Fibroblast of skin of left quadriceps (primary cell): ENCODE results near the gene PRKAR2B.
A peak's percentile ranks its signal among the peaks of the same experiment; 100 is the strongest.

Experiments
- DNase-seq, 2 experiments: peaks; one replicate each; pipeline ENCODE4 v3.0.0-alpha.2; 2013; ENCODE audit warnings: low read depth in 2 of 2

The PRKAR2B gene

GRCh38 chr7:107158028-107158427 lies 113.5 kb downstream of the PRKAR2B start:
- DNase-seq = no peak

GRCh38 chr7:107160389-107160788 lies 115.9 kb downstream of the PRKAR2B start:
- no peak for DNase-seq

- no peak for DNase-seq
Observed at GRCh38 chr7:107161415-107161814, 116.9 kb downstream of the PRKAR2B start.

DNA sequence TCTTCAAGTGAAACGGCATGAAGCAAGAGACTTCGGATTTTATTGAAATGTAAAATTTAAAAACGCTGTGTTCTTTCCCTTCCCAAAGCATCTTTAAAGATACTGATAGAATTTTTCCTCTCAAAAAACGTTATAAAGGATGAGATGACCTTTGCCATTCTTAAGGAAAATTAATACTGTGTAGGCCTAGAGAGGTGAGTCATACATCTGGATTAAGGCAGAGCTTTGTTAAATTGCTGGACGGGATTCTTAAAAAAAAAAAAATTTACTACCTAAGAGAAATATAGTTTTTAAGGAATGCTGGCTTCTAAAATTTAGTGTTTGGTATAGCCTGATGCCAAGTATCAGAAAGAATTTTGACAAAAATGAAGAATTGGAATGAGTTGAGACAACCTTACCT lies 118.0 kb downstream of the PRKAR2B start:
- no peak for DNase-seq

- DNase-seq = no peak
Observed at GRCh38 chr7:107164092-107164491, 119.6 kb downstream of the PRKAR2B start.

DNA sequence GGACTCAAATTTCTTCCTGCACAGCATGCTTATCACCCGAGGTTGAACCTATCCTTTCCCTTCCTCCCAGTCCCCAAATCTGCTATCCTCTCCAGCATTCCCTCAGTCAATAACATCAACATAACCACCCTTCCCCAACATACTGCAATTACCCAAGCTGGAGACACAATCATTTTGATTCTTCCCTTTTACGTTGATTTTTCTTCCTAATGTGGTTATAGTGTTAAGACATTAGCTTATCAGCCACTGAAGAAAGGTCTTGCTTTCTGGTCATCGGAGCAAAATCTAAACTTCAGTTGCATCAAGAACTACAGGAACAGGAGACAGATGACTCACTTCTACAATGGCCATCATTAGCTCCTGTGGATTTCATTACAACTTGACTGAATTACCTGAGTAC lies 120.8 kb downstream of the PRKAR2B start:
- no peak for DNase-seq

DNA sequence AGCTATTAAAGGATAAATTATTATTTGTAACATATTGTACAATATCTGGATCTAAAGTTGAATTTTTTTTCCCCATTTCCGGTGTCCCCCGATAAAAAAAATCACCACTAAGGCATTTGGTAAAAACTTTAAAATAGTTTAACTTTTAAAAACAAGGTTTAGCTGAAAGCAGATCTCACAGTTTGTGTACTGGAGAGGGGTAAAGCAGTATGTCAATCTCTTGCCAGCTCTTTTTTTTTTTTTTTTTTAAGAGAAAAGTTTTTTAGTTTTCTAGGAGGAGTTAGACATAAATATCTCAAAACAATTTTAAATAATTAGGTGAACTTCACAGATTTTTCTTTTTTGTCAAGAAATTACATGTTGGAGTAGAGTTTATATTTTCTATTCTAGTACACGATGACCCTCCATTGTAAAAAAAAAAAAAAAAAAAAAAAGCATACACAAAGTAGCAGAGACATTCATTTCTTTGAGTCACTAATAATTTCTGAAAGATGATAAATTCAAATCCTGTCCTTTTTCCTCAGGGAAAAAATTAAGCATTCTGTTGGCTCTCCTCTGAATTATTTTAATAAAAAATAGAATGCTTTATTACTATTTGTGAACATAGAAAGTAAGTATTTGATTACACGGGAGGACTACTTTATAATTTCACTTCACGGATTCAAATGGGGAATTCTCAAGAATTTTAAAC lies 122.4 kb downstream of the PRKAR2B start:
- DNase-seq = no peak

GRCh38 chr7:107167483-107168232 lies 123.2 kb downstream of the PRKAR2B start:
- DNase-seq = peak; percentile 75 to 77

- DNase-seq = peak; percentile 100
Observed at GRCh38 chr7:107168233-107169119, 124.0 kb downstream of the PRKAR2B start, which contains the start of gene HBP1. TSS of gene HBP1 (plus strand) at chr7:107169003. CDS start at chr7:107179894, 10,891 bp downstream.

DNA sequence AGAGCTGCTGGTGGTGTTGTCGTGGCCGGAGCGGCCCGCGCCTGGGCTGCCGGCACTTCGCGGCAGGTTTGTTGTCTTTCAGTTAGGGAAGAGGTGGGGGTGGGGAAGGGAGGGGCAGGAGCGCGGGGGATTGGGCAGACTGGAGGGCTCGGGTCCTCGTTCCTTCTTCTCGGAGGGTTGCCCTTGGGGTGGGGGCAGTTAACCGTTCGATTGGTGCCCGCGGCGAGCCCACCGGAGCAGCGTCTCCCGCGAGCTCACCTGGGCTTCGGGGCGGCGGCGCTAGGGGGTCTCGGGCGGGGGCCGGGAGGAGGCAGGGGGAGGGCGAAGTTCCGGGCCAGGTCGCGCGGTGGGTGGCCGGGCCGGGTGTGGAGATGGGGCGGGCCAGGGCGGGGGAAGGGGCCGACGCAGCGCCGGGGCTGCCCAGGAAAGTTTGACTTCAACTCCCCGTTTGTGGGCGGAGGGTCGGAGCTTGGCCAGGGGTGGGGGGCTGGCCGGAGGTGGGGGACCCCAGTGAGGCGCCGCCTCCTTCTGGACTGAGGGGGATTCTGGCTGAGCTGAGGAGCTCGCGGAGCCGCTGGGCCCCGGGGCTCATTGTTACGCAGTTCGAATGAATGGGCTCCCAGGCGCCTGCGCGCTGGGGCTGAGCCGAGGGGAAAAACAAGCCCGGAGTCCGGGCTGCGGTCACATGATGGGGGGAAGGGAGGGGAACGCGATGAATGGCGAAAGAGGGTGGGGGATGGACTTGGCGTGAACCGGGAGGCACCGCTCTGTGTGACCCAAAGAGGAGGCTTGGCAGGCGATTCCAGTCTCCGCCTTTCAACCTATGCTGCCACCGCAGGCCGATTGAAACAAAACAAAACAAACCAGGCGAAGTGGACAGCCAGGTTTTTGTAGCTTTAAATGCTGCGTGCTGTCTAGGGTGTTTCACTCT lies 124.9 kb downstream of the PRKAR2B start:
- peak; percentile 86 to 87 for DNase-seq

DNA sequence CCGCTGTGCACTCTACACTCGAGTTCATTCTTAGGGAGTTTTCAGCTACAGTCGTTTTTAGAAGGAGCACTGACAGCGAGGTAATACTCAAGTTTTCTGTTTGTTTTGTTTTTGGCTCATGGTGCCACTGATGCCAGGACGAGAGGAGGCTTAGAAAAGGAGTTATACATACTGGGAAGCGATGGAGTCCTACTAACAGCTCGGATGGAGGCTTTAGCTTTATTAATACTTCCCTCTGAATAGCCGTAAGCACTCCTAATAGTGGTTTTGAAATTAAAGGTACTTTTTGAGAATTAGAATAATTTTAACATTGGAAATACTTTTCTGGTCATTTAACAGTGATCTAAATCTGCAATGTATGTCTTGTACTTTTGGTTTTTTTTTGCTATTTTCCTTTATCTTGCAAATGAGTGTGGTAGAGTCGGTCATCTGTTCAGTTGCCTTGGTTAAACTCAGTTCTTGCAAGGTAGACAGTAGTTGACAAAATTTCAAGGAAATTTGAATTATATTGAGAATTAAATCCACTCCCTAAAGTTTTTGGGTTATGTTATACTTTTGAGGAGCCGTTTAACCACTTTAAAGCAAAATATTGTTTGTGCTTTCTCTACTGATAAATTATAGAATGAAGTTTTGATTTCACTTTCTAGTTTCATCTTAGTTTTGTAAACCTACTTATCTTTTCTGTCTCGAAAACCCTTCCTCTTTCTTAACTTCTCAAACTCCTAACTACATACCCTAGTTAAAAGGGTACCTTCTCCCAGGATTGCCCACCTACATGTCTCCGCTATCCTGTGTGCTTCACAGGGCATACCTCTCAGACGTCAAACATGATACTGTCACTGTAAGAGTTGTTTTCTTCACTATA lies 125.8 kb downstream of the PRKAR2B start:
- DNase-seq = no peak

- no peak for DNase-seq
Observed at GRCh38 chr7:107171496-107171895, 127.0 kb downstream of the PRKAR2B start.

- no peak for DNase-seq
Observed at GRCh38 chr7:107172276-107173032, 127.9 kb downstream of the PRKAR2B start.

GRCh38 chr7:107173191-107173590 lies 128.7 kb downstream of the PRKAR2B start:
- DNase-seq = no peak

DNA sequence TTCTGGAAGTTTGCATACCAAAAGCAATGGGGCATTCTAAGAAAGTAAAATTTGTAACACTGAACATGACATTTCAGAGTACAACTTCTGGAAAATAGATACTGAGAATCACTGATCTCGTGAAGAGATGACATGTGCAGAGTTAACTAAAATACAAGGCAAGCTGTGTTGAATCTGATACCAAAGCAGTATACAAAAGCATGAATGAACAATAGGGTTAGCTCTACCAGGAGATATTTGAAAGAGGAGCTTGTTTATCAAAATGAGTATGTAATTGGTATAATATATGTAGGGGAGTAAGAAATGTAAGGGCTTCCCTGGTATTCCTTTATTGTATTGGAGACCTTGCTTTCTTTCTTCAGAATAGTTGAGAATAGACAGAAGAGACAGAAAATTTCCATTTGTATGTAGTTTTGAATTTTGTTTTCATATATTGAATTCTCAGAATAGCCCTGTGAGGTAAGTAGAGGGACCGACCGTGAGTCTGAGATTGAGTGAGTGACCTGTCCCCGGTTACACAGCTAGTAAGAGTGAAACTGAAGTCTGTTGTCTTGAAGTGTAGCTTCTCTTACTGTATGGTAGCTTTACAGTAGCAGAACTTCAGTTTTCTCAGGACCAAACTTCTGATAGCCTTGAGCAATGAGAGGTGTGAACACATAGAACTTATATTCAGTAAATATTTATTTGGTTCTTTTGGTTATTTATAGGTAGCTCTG lies 129.3 kb downstream of the PRKAR2B start:
- DNase-seq = no peak

GRCh38 chr7:107179326-107180164 lies 135.0 kb downstream of the PRKAR2B start:
- peak in 1 of 2 experiments; percentile 26 for DNase-seq

DNA sequence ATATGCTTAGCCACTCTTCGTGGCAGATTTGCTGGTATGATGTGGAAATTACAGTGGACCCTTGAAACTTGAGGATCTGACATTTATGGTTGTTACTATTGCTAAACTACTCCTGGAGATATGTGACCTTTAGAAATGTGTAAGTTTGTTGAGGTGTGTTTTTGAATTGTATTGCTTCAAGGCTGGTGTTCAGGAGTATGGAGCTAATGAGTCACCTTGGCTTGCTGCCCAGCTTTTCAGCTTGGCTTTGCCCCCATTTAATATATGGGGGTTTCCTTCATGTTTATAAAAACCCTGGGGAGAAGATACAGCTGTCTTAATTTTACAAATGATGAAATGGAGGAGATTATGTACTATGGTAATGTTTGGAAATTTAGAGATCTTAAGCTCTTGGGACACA lies 135.9 kb downstream of the PRKAR2B start:
- DNase-seq = peak; percentile 82 to 83

DNA sequence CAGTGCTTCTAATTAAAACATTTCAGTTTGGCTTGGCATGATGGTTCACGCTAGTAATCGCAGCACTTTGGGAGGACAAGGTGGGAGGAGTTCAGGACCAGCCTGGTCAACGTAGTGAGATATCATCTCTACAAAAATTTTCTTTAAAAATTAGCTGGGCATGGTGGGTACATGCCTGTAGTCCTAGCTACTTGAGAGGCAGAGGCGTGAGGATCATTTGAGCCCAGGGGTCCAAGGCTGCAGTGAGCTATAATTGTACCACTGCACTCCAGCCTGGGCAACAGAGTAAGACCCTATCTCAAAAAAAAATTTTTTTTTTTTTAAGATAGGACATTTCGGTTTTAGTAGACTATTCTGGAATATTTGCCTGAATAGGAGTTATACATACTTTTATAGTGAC lies 136.7 kb downstream of the PRKAR2B start:
- no peak for DNase-seq
